ENCODE results near the gene RFNG. TPM values are rescaled to one million over a fixed set of nuclear protein-coding genes. Genes with fewer than 3 reads are reported as not detected.

The RFNG gene
- total RNA-seq, 2 experiments from 2014 or later = 26.3 to 28.4 TPM

DNA sequence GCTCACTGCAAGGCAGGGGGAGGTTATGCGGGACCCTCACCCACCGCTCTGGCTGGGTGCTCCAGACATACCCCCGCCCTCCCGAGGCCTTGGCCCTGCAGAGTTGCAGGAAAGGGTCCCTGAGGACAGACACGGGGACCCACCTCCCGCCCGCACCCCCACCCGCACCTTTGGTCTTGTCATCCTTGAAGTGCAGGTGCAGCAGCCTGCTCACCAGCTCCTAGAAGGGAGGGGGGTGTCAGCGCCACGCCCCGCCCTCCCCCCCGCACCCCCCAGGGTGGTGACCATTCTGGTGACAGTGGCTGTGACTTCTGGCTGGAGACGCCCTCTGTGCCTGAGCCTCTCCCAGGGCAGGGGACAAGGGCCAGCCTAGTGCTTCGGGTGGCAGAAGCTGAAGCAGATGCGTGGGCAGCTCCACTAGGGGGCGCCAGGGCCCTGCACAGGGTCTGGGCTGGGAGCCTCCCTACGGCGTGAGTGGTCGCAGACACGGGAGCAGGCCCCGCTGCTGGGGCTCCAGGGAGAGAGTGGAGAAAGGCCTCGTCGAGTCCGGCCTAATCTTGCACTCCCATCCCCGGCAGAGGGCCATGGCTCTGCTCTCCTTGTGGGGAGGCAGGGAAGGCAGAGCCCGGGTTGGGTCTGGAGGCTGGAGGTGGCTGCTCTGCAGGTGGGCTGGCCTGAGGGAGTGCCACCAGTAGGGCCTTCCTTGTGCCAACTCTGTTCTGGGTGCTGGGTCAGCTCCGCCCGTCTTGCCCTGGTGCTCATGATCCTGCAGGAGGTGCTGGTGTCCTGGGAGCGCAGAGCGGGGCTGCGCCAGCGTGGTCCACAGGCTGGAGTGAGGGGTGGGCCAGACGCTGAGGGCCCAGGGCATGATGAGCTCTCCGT, 31.7 kb downstream of the RFNG start:
- no peaks in the 10 kb centered on the region for H3K27me3 Mint-ChIP-seq
- ChIA-PET POLR2A (interaction anchor here (1.2 to 5.1 kb wide), 4 partner anchors 10 to 317 kb away, joined by 4 to 41 read pairs (median 18); partner anchors contain the start of genes DCXR, MRPL12 and NOTUM), CTCF (interaction anchor here (0.5 to 4.3 kb wide), 20 partner anchors 10 to 384 kb away, joined by 3 to 73 read pairs (median 4); partner anchors contain the start of genes ARL16, ASPSCR1, DCXR and HGS)
- H3K4me3 Mint-ChIP-seq = no peak overlapping the region
- H3K9me3 Mint-ChIP-seq = no peaks in the 10 kb centered on the region
- H3K27ac Mint-ChIP-seq = no peak overlapping the region
- peaks cover 7% of the 10 kb centered on the region for H3K36me3 Mint-ChIP-seq (ENCODE audit: low read depth)
- DNase-seq = peak; percentile 73
- H3K4me1 Mint-ChIP-seq = peaks cover 28% of the 10 kb centered on the region

DNA sequence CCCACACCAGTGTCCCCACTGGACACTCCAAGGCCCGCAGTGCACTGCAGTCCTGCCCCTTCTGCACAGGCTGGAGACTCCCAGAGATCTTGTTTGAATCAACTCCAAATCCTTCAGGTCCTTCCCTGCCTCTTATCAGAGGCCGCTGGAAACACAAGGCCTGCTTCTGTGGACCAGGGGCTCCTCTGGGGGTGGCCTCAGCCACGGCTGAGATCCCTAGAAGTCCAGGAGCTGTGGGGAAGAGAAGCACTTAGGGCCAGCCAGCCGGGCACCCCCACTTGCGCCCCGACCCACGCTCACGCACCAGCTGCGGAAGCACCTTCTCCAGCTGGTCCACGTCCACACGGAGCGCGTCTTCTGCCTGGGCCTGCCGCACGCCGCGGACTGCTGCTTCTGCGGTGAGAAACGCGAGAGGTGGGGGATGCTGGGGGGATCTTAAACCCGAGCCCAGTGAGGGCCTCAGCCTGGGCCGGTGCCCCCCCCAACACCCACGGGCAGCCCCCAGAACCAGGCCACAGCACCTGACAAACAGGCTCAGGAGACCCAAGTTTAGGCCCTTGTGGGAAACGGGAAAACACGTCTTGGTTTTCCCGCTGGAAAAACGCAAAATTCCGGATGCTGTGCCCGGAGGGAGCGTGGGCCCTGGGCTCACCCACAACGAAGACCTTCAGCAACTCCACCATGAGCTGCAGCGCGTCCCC, 32.5 kb downstream of the RFNG start:
- Mint-ChIP-seq H3K4me3 (no peak overlapping the region), H3K4me1 (peaks cover 24% of the 10 kb centered on the region), H3K9me3 (no peaks in the 10 kb centered on the region), H3K27ac (no peak overlapping the region), H3K27me3 (no peaks in the 10 kb centered on the region), H3K36me3 (ENCODE audit: low read depth) (peaks cover 7% of the 10 kb centered on the region)
- no peak for DNase-seq
- ChIA-PET POLR2A (interaction anchor here (1.2 to 5.1 kb wide), 2 partner anchors 11 to 17 kb away, joined by 4 to 41 read pairs; partner anchors contain the start of gene DCXR), CTCF (interaction anchor here (0.5 to 4.3 kb wide), 19 partner anchors 10 to 384 kb away, joined by 3 to 73 read pairs (median 3); partner anchors contain the start of genes ARL16, ASPSCR1, DCXR and HGS)

DNA sequence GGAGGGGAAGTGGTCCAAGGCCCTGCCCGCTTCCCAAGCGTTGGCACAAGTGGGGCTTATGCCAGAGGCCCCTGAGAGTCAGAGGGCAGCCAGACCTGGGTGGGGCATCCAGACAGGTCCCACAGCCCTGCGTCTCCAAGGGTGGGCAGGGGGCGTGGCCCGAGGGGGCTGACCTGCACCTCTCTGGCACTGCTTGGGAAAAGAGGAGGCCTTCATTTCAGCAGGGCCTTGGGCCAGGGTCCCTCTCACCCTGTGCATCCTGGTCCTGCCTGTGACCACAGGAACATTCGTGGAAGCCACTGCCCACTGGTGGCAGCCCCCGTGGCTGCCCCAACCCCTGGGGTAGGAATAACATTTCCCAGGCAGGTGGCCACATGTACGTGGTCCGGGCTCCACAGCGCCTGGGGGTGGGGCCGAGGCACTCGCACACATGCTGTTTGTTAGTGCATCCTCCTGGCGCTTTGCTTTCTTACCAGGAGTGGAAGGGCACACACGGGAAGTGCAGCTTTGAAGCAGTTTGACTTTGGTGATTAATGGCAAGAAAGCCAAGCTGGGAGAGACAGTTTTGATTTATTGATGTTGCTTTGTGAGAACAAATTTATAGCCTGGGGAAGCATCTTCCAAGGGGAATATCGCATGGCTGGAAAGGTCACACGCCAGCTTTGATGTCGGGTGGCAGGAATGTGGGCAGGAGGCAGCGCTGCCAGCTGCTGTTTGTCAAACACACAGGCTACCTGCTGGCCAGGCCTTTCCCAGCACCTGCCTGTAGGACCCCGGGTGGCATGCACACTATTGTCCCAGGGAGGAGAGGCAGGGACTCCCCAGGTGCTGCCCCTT, 33.2 kb downstream of the RFNG start:
- POLR2A ChIA-PET = no interaction called here
- Mint-ChIP-seq H3K4me3 (no peak overlapping the region), H3K27me3 (no peaks in the 10 kb centered on the region), H3K36me3 (ENCODE audit: low read depth) (peaks cover 7% of the 10 kb centered on the region), H3K27ac (no peak overlapping the region), H3K9me3 (no peaks in the 10 kb centered on the region), H3K4me1 (peaks cover 19% of the 10 kb centered on the region)
- DNase-seq = no peak
- CTCF ChIA-PET = interaction anchor here (1.0 to 3.0 kb wide), 4 partner anchors 12 to 40 kb away, joined by 3 to 16 read pairs (median 8); partner anchors contain the start of genes ASPSCR1 and DCXR

DNA sequence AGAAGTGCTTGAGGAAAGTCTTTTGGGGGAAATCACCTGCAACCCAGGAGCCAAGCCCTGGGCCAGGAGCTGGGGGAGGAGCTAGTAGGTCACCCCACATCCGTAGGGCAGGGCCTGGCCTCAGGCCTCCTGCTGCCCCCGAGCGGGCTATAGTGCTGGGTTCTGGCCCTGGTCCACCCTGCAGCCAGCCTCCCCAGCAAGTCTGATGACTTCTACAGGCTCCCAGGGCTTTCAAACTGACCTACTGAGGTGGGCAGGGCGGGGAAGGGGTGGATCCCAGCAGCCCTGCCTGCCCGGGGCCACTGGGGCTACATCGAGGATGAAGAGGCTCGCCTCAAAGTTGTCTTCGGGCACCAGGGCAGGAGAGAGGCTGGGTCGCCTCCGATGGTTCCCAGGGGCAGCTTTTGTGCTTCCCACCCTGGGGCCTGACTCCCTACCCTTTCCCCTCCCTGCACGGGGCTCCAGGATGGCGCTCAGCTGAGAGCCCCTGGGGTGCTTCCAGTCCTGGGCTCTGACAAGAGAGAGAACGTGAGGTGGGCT, 33.9 kb downstream of the RFNG start:
- H3K27me3 Mint-ChIP-seq = no peaks in the 10 kb centered on the region
- peaks cover 19% of the 10 kb centered on the region for H3K4me1 Mint-ChIP-seq
- no peak for DNase-seq
- ChIA-PET CTCF (interaction anchor here (1.2 kb wide), 1 partner anchor 58 kb away, joined by 5 read pairs; no protein-coding TSS in a partner anchor), POLR2A (no interaction called here)
- H3K9me3 Mint-ChIP-seq = no peaks in the 10 kb centered on the region
- no peak overlapping the region for H3K4me3 Mint-ChIP-seq
- H3K27ac Mint-ChIP-seq = no peak overlapping the region
- peaks cover 7% of the 10 kb centered on the region for H3K36me3 Mint-ChIP-seq (ENCODE audit: low read depth)

DNA sequence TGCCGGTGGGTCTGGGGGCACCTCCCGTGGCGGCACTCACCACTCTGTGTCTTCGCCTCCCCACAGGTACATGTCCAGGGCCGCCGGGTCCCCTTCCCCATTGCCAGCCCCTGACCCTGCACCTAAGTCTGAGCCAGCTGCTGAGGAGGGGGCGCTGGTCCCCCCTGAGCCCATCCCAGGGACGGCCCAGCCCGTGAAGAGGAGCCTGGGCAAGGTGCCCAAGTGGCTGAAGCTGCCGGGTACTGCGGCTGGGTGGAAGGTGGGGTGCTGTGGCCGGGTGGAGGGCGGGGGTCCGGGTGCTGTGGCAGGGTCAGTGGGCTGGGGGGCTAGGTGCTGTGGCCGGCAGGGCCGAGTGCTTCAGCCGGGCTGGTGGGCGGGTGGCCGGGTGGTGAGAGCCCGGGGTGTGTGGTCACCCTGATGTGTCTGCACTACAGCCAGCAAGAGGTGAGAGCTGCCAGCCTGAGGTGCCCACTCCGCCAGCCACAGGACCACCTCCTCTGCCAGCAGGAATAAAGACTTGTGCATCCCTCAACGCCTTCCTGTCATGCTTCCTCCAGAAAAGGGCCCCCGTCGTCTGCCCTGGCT, 34.6 kb downstream of the RFNG start:
- POLR2A ChIA-PET = no interaction called here

DNA sequence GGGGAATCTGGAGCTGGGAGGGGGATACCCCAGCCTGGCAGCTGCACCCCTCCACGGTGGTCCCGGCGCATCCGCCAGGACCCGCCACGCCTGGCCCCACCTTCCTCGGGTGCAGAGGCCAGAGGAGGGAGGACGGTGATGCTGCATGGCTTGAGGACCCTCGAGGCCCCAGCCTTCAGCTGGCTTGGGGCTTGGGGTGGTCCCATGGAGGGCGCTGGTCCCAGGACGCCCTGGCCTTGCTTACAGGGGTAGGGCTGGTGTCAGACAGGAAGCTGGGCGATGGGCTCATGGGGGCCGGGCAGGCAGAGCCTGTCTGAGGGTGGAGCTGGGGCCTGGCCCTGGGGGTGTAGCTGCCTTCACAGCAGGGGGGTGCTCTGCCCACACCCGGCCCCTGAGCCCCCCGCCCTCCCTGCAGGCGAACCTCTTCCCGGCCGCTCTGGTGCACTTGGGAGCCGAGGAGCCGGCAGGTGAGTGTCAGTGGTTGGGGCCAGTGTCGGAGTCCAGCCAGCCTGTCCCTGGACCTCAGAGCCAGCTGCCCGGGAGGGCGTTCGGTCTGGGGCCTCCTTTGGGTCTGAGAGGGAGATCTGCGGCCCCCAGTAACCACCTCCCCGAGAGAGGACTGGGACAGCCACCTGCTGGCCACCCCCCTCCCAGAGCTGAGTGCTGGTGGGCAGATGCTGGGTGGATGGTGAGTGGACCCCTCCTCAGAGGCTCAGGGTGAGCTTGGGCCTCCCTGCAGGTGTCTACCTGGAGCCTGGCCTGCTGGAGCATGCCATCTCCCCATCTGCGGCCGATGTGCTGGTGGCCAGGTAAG, 35.3 kb downstream of the RFNG start:
- ChIA-PET POLR2A (interaction anchor here (0.9 kb wide), 1 partner anchor 21 kb away, joined by 3 read pairs; the partner anchor contains the start of gene DCXR), CTCF (no interaction called here)
- Mint-ChIP-seq H3K27me3 (no peaks in the 10 kb centered on the region), H3K4me1 (peaks cover 12% of the 10 kb centered on the region), H3K36me3 (ENCODE audit: low read depth) (peaks cover 7% of the 10 kb centered on the region), H3K4me3 (no peak overlapping the region), H3K9me3 (no peaks in the 10 kb centered on the region), H3K27ac (no peak overlapping the region)
- no peak for DNase-seq

More for the DNA sequence above, 34.6 kb downstream of the RFNG start:
- H3K36me3 Mint-ChIP-seq (ENCODE audit: low read depth) = peaks cover 7% of the 10 kb centered on the region
- H3K4me3 Mint-ChIP-seq = no peak overlapping the region
- no peak overlapping the region for H3K27ac Mint-ChIP-seq
- H3K9me3 Mint-ChIP-seq = no peaks in the 10 kb centered on the region
- DNase-seq = no peak
- H3K27me3 Mint-ChIP-seq = no peaks in the 10 kb centered on the region
- CTCF ChIA-PET = interaction anchor here (1.2 kb wide), 1 partner anchor 57 kb away, joined by 5 read pairs; no protein-coding TSS in a partner anchor
- H3K4me1 Mint-ChIP-seq = peaks cover 19% of the 10 kb centered on the region

DNA sequence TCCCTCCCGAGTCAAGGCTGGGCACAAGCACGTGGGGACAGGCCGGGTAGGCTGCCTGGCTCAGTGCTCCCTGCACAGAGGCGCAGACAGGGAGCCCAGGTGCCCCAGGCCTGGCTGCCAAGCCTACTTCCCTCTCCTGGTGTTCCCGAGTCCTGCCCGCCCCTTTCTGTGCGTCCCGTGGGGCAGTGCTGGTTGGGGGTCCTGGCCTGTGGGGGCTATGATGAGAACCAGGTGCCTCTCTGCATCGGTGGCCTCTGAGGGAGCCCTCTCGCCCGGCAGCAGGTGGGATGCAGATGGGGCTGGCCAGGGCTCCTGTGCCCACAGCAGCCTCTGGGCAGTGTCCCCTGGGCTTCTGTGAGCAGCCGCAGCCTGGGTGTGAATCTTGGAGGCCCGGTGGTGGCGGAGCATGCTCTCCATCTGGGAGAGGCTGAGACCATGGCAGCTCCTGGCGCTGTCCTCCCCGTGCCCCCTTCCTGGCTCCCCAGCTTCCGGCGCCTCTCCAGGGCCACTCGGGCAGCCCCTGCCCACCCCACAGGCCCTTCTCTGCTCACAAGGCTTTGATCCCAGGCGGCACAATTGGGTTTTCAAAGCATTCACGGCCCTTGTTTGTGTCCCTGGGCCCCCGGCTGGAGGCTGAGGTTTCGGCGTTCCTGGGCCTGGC, 36.2 kb downstream of the RFNG start:
- H3K9me3 Mint-ChIP-seq = no peaks in the 10 kb centered on the region
- DNase-seq = no peak
- ChIA-PET CTCF (no interaction called here), POLR2A (interaction anchor here (0.9 kb wide), 1 partner anchor 22 kb away, joined by 3 read pairs; the partner anchor contains the start of gene DCXR)
- H3K27ac Mint-ChIP-seq = no peak overlapping the region
- peaks cover 8% of the 10 kb centered on the region for H3K4me1 Mint-ChIP-seq
- H3K4me3 Mint-ChIP-seq = no peak overlapping the region
- no peaks in the 10 kb centered on the region for H3K27me3 Mint-ChIP-seq
- H3K36me3 Mint-ChIP-seq (ENCODE audit: low read depth) = peaks cover 7% of the 10 kb centered on the region

DNA sequence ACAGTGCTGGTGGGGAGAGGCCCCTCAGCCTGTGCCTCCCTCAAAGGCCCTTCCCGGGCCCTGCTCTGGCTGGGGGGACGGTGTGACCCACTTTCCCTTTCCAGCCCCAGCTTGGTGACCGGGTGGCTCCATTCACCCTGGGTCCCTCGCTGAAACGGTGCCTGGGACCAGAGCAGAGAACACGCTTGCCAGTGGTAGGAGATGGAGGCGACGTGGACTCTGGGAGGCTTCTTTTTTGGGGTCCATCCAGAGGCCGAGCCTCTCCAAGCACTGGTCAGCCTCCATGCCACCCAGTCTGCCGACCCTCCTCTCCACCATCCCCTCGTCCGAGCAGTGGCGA, 36.7 kb downstream of the RFNG start:
- ChIA-PET CTCF (interaction anchor here (1.5 kb wide), 1 partner anchor 55 kb away, joined by 4 read pairs; no protein-coding TSS in a partner anchor), POLR2A (no interaction called here)
- Mint-ChIP-seq H3K4me1 (peaks cover 5% of the 10 kb centered on the region), H3K9me3 (no peaks in the 10 kb centered on the region), H3K36me3 (ENCODE audit: low read depth) (peaks cover 7% of the 10 kb centered on the region), H3K27me3 (no peaks in the 10 kb centered on the region), H3K4me3 (no peak overlapping the region), H3K27ac (no peak overlapping the region)
- no peak for DNase-seq

DNA sequence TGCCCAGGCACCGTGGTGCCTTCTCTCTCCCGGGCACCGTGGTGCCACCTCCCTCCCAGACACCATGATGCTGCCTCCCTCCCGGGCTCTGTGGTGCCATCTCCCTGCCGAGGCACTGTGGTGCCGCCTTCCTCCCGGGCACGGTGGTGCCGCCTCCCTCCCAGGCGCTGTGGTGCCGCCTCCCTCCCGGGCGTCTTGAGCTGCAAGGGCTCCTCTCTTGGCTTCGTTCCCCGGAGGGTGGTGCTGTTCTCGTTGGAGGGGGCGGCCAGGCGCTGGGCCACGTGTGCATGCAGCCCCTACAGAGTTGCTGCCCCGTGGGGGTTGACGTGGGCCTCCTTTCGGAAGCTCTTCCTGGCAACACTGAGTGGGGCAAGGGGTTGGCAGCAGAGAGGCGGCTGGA, 37.2 kb downstream of the RFNG start:
- no peaks in the 10 kb centered on the region for H3K27me3 Mint-ChIP-seq
- no peak overlapping the region for H3K4me3 Mint-ChIP-seq
- ChIA-PET CTCF (interaction anchor here (1.5 kb wide), 1 partner anchor 55 kb away, joined by 4 read pairs; no protein-coding TSS in a partner anchor), POLR2A (no interaction called here)
- peaks cover 7% of the 10 kb centered on the region for H3K36me3 Mint-ChIP-seq (ENCODE audit: low read depth)
- H3K9me3 Mint-ChIP-seq = no peaks in the 10 kb centered on the region
- no peak overlapping the region for H3K27ac Mint-ChIP-seq
- H3K4me1 Mint-ChIP-seq = peaks cover 4% of the 10 kb centered on the region
- no peak for DNase-seq

DNA sequence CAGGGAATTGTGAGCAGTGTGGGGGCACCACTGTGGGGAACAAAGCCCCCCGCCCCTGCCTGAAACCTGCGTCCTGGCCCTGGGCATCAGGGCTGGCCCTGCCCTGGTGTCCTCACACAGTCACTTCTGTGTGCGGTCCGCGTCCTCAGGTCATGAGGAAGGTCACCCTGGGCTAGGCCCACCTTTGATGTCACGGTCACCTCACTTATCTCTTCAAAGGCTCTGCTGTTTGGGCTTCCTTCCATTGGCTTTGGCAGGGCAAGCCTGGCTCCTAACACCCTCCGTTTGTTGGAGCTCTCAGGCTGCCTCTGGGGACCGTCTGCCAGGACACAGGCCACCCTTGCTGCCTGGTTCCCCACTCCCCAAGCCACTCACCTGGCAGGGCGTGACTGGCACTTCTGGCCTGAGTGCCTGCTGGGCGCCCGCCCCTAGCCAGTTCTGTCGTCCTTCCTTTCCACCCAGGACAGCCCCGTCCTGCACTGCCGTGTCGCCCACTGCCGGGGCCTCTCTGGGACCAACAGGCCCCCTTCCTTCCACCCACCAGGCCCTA, 37.8 kb downstream of the RFNG start:
- H3K27ac Mint-ChIP-seq = no peak overlapping the region
- no peak for DNase-seq
- no peaks in the 10 kb centered on the region for H3K9me3 Mint-ChIP-seq
- peaks cover 4% of the 10 kb centered on the region for H3K4me1 Mint-ChIP-seq
- ChIA-PET POLR2A (no interaction called here), CTCF (interaction anchor here (1.5 kb wide), 1 partner anchor 54 kb away, joined by 4 read pairs; no protein-coding TSS in a partner anchor)
- H3K27me3 Mint-ChIP-seq = no peaks in the 10 kb centered on the region
- H3K36me3 Mint-ChIP-seq (ENCODE audit: low read depth) = peaks cover 5% of the 10 kb centered on the region
- no peak overlapping the region for H3K4me3 Mint-ChIP-seq

DNA sequence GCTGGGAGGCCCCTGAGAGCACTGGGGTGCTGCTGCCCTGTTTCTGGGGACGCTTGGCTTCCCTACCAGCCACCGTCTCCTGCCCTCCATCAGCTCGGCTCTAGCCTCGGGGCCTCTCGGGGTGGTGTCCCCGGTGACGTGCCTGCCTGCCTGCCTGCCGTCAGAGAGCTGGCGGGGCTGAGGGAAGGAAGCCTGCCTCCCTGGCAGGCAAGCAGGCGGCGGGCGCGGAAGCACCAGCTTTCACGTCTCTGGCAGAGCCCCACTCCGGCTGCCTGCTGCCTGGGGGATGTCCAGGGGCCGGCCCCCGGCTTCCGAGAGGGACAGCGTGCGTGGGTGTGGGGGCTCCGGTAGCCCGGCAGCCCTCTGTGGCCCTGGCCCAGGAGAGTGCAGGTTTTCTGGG, 38.3 kb downstream of the RFNG start:
- no peaks in the 10 kb centered on the region for H3K9me3 Mint-ChIP-seq
- H3K27me3 Mint-ChIP-seq = no peaks in the 10 kb centered on the region
- H3K36me3 Mint-ChIP-seq (ENCODE audit: low read depth) = peaks cover under 1% of the 10 kb centered on the region
- peaks cover under 1% of the 10 kb centered on the region for H3K4me1 Mint-ChIP-seq
- POLR2A ChIA-PET = interaction anchor here (0.6 kb wide), 1 partner anchor 111 kb away, joined by 3 read pairs; the partner anchor contains the start of gene NPB
- no peak overlapping the region for H3K4me3 Mint-ChIP-seq
- H3K27ac Mint-ChIP-seq = no peak overlapping the region
- DNase-seq = no peak
- CTCF ChIA-PET = interaction anchor here (1.5 kb wide), 1 partner anchor 53 kb away, joined by 4 read pairs; no protein-coding TSS in a partner anchor
